Gastroesophageal sphincter (tissue), 3 donors: Measurements from ENCODE around the gene FEM1B.

Experiments used
- EP300 ChIP-seq: sonication (generic); formaldehyde crosslinking; IDR thresholded peaks from one replicate; pipeline ENCODE4 v1.6.1; 2017; ENCODE audit warnings: antibody characterized with exemption, mild to moderate bottlenecking
- POLR2A ChIP-seq, 2 donors: fragments of 450-650 bp; IDR thresholded peaks; one replicate each; pipeline ENCODE4 v1.6.1; 2017; ENCODE audit warnings: antibody characterized with exemption in 2 of 2, mild to moderate bottlenecking in 2 of 2, moderate library complexity in 1 of 2
- POLR2AphosphoS5 ChIP-seq: sonication (generic); formaldehyde crosslinking; IDR thresholded peaks from one replicate; pipeline ENCODE4 v1.6.1; 2017; ENCODE audit warnings: antibody characterized with exemption
- TF ChIP-seq, protein P1 (sequence below), 4 experiments: fragments of 200-600 bp in 2 of 4; fragments of 450-650 bp in 2 of 4; sonication (generic) in 1 of 4; IDR thresholded peaks; one replicate each; pipeline ENCODE4 v1.5.1; 2017 to 2019; ENCODE audit warnings: antibody characterized with exemption in 4 of 4, mild to moderate bottlenecking in 2 of 4, moderate library complexity in 2 of 4

DNA sequence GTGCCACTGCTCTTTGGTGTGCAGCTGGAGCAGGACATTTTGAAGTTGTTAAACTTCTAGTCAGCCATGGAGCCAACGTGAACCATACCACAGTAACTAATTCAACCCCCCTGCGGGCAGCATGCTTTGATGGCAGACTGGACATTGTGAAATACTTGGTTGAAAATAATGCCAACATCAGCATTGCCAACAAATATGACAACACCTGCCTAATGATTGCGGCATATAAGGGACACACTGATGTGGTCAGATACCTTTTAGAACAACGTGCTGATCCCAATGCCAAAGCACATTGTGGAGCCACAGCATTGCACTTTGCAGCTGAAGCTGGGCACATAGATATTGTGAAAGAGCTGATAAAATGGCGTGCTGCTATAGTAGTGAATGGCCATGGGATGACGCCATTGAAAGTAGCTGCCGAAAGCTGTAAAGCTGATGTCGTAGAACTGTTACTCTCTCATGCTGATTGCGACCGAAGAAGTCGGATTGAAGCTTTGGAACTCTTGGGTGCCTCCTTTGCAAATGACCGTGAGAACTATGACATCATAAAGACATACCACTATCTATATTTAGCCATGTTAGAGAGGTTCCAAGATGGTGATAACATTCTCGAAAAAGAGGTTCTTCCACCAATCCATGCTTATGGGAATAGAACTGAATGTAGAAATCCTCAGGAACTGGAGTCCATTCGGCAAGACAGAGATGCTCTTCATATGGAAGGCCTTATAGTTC, 12.2 kb downstream of the FEM1B start:
- TF ChIP-seq, protein P1, sequence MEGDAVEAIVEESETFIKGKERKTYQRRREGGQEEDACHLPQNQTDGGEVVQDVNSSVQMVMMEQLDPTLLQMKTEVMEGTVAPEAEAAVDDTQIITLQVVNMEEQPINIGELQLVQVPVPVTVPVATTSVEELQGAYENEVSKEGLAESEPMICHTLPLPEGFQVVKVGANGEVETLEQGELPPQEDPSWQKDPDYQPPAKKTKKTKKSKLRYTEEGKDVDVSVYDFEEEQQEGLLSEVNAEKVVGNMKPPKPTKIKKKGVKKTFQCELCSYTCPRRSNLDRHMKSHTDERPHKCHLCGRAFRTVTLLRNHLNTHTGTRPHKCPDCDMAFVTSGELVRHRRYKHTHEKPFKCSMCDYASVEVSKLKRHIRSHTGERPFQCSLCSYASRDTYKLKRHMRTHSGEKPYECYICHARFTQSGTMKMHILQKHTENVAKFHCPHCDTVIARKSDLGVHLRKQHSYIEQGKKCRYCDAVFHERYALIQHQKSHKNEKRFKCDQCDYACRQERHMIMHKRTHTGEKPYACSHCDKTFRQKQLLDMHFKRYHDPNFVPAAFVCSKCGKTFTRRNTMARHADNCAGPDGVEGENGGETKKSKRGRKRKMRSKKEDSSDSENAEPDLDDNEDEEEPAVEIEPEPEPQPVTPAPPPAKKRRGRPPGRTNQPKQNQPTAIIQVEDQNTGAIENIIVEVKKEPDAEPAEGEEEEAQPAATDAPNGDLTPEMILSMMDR (IDR thresholded peaks at IDR 0.05) = no peak
- TF ChIP-seq POLR2AphosphoS5 = no peak
- no peak for TF ChIP-seq POLR2A (IDR thresholded peaks at IDR 0.05)
- TF ChIP-seq EP300 = no peak
